A673 (cell line): Measurements from ENCODE around the gene HBG1.

Source experiments
- CTCF ChIP-seq: fragments of 300-800, 200-600 bp; sonication (generic); conservative IDR thresholded peaks from 2 replicates; pipeline ENCODE4 v1.5.1; 2017; ENCODE audit warnings: low read depth, mild to moderate bottlenecking, antibody characterized with exemption, low read length, moderate library complexity, mixed read lengths
- EZH2 ChIP-seq: fragments of 200-600 bp; sonication (generic); IDR thresholded peaks from 2 replicates; pipeline ENCODE4 v1.6.1; 2017; ENCODE audit warnings: borderline replicate concordance, low read depth, mild to moderate bottlenecking, mixed read lengths, antibody characterized with exemption, low read length; ENCODE audit not compliant: poor library complexity, severe bottlenecking

DNA sequence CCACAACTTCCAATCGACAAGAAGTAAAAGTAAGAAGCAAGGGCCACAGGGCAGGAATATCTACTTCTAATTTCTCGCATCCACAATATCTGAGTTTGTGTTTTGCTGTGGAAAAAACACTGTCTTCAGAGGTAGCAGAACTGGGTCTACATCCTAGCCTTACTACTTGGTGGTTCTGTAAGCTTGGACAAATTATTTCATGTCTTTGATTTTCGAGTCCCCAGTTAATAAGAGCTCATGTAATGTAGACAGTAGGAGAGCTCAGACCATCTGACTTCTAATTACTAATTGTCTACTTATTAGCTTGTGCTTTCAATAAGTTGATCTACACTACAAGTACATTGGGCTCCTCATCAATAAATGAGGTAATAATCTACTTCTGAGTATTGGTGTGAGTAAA lies 33.4 kb upstream of the HBG1 start:
- TF ChIP-seq CTCF (no peak), EZH2 (no peak)
